ENCODE data around the gene WDR89. TPM values are rescaled to one million over a fixed set of nuclear protein-coding genes. Genes with fewer than 3 reads are reported as not detected.
A peak's percentile ranks its signal among the peaks of the same experiment; 100 is the strongest.
"Not testable (repeated sequence)": the region's sequence is repeated elsewhere in the genome, so short reads cannot be mapped to it uniquely, and the experiment has no call there.

WDR89 gene
- total RNA-seq, 6 donors from 2014 or later, result 2.1 to 16.9 (median 9.1) TPM

GRCh38 chr14:63624203-63624602 is 17.5 kb downstream of the WDR89 start:
- TF ChIP-seq POLR2AphosphoS5 (IDR thresholded peaks at IDR 0.05) (no peak), POLR2A (IDR thresholded peaks at IDR 0.05) (no peak), EP300 (IDR thresholded peaks at IDR 0.05) (no peak), CTCF (IDR thresholded peaks at IDR 0.05) (no peak)
- DNase-seq (peak in 1 of 2 donors; percentile 87), ATAC-seq (ENCODE audit: low FRiP score in 2 of 2) (no peak)
- 76 to 82% methylated on average over 4 of the region's 4 CpGs for WGBS, 2 donors
- H3K9me3 ChIP-seq, result no peaks in the 10 kb centered on the region
- no peak overlapping the region for H3K27ac ChIP-seq
- peaks cover 0 to 7% (median 0%) of the 10 kb centered on the region in 4 donors for H3K4me1 ChIP-seq
- H3K4me3 ChIP-seq, result no peak overlapping the region
- no peaks in the 10 kb centered on the region for H3K27me3 ChIP-seq
- H3K36me3 ChIP-seq, result peaks cover 0 to 8% (median 0%) of the 10 kb centered on the region in 4 donors

GRCh38 chr14:63621975-63622374 is 19.7 kb downstream of the WDR89 start:
- H3K9me3 ChIP-seq; H3K27ac ChIP-seq; H3K36me3 ChIP-seq; DNase-seq; H3K27me3 ChIP-seq; ATAC-seq (ENCODE audit: low FRiP score in 2 of 2); H3K4me3 ChIP-seq; H3K4me1 ChIP-seq: not testable (repeated sequence)
- WGBS, 2 donors, result 85 to 87% methylated on average over 7 of the region's 7 CpGs

- H3K27me3 ChIP-seq, result no peaks in the 10 kb centered on the region
- peak in 1 of 2 donors; percentile 80 for DNase-seq
- H3K4me1 ChIP-seq, result peaks cover 0 to 19% (median 9%) of the 10 kb centered on the region in 4 donors
- no peak overlapping the region for H3K4me3 ChIP-seq
- H3K9me3 ChIP-seq, result no peaks in the 10 kb centered on the region
- 78 to 80% methylated on average over 5 of the region's 5 CpGs for WGBS, 2 donors
- TF ChIP-seq POLR2AphosphoS5 (IDR thresholded peaks at IDR 0.05) (no peak), CTCF (IDR thresholded peaks at IDR 0.05) (no peak), EP300 (IDR thresholded peaks at IDR 0.05) (no peak), POLR2A (IDR thresholded peaks at IDR 0.05) (no peak)
- H3K36me3 ChIP-seq, result peaks cover 0 to 3% (median 0%) of the 10 kb centered on the region in 4 donors
- H3K27ac ChIP-seq, result peak overlapping the region in 1 of 4 donors; percentile 14
- ATAC-seq (ENCODE audit: low FRiP score in 2 of 2), result no peak
These were observed 25.7 kb downstream of the WDR89 start for GRCh38 chr14:63616015-63616414.

GRCh38 chr14:63614679-63615363 is 26.9 kb downstream of the WDR89 start:
- no peak for DNase-seq

GRCh38 chr14:63611078-63611477 is 30.6 kb downstream of the WDR89 start:
- 75 to 79% methylated on average over 7 of the region's 7 CpGs for WGBS, 2 donors
- Histone ChIP-seq H3K27ac (peak overlapping the region in 1 of 4 donors; percentile 46), H3K36me3 (no peaks in the 10 kb centered on the region), H3K27me3 (no peaks in the 10 kb centered on the region), H3K4me3 (no peak overlapping the region), H3K9me3 (no peaks in the 10 kb centered on the region), H3K4me1 (peaks cover 0 to 13% (median 6%) of the 10 kb centered on the region in 4 donors)
- peak in 1 of 2 donors; percentile 72 for DNase-seq
- no peak for ATAC-seq (ENCODE audit: low FRiP score in 2 of 2)
- TF ChIP-seq CTCF (IDR thresholded peaks at IDR 0.05) (no peak), POLR2AphosphoS5 (IDR thresholded peaks at IDR 0.05) (no peak), POLR2A (IDR thresholded peaks at IDR 0.05) (no peak), EP300 (IDR thresholded peaks at IDR 0.05) (no peak)

More at GRCh38 chr14:63614679-63615363, 26.9 kb downstream of the WDR89 start:
- Histone ChIP-seq H3K36me3 (no peaks in the 10 kb centered on the region), H3K27me3 (no peaks in the 10 kb centered on the region), H3K27ac (no peak overlapping the region), H3K4me3 (no peak overlapping the region), H3K4me1 (peaks cover 0 to 19% (median 9%) of the 10 kb centered on the region in 4 donors), H3K9me3 (no peaks in the 10 kb centered on the region)
- 49 to 52% methylated on average over 4 of the region's 4 CpGs for WGBS, 2 donors
- no peak for TF ChIP-seq POLR2A (IDR thresholded peaks at IDR 0.05)
- TF ChIP-seq CTCF (IDR thresholded peaks at IDR 0.05), result no peak
- no peak for TF ChIP-seq POLR2AphosphoS5 (IDR thresholded peaks at IDR 0.05)
- no peak for TF ChIP-seq EP300 (IDR thresholded peaks at IDR 0.05)
- no peak for ATAC-seq (ENCODE audit: low FRiP score in 2 of 2)

Measured in upper lobe of left lung (tissue), 6 donors.